WTC11 (cell line): ENCODE data around the gene FPR1. TPM values are rescaled to one million over a fixed set of nuclear protein-coding genes. Genes with fewer than 3 reads are reported as not detected.

Source experiments
- ATAC-seq: fragments of 200-7000 bp; cut with Tn5 transposase; 2 replicates; pipeline ENCODE4 v1.10.0; 2021; ENCODE audit warnings: mild to moderate bottlenecking, moderate library complexity
- CTCF ChIA-PET: fragments of 300-600 bp; sonication (Branson Sonifier 250); formaldehyde crosslinking; loops from one replicate; lab custom pipeline; 2021; ENCODE audit warnings: antibody characterized with exemption; lab: Charles Lee
- POLR2A ChIA-PET: fragments of 350-600 bp; sonication (Branson Sonifier 250); formaldehyde crosslinking; loops from one replicate; lab custom pipeline; 2021; ENCODE audit warnings: antibody characterized with exemption; lab: Charles Lee
- DNase-seq: peaks from one replicate; pipeline ENCODE4 v3.0.0; 2021; ENCODE audit warnings: low spot score
- H3K27ac Mint-ChIP-seq: 2 replicates; pipeline ENCODE4 v1.8.0; 2021; ENCODE audit warnings: mixed read lengths
- H3K27me3 Mint-ChIP-seq: 2 replicates; pipeline ENCODE4 v1.8.0; 2021; ENCODE audit warnings: low read depth, mild to moderate bottlenecking, moderate library complexity, mixed read lengths
- H3K36me3 Mint-ChIP-seq: 2 replicates; pipeline ENCODE4 v1.8.0; 2021; ENCODE audit warnings: mixed read lengths
- H3K4me1 Mint-ChIP-seq: 2 replicates; pipeline ENCODE4 v1.8.0; 2022; ENCODE audit warnings: mixed read lengths
- H3K4me3 Mint-ChIP-seq: 2 replicates; pipeline ENCODE4 v1.8.0; 2021; ENCODE audit warnings: mild to moderate bottlenecking, moderate library complexity, mixed read lengths
- H3K9me3 Mint-ChIP-seq: 2 replicates; pipeline ENCODE4 v1.8.0; 2021; ENCODE audit warnings: mixed read lengths
- ATF1 ChIP-seq: sonication (generic); formaldehyde crosslinking; IDR thresholded peaks from 2 replicates; pipeline ENCODE4 v1.8.1; 2023; ENCODE audit warnings: mild to moderate bottlenecking, moderate library complexity, missing genetic modification reagents
- ESRRA ChIP-seq: sonication (generic); formaldehyde crosslinking; IDR thresholded peaks from 2 replicates; pipeline ENCODE4 v1.8.1; 2022; ENCODE audit warnings: mild to moderate bottlenecking, missing genetic modification reagents, borderline replicate concordance
- ETV6 ChIP-seq: sonication (generic); formaldehyde crosslinking; IDR thresholded peaks from 2 replicates; pipeline ENCODE4 v1.8.1; 2022; ENCODE audit warnings: mild to moderate bottlenecking, missing genetic modification reagents
- NFATC4 ChIP-seq: fragments of 250-450 bp; sonication (Bioruptor Pico); IDR thresholded peaks from 2 replicates; pipeline ENCODE4 v1.9.0; 2021; ENCODE audit warnings: mild to moderate bottlenecking
- OVOL2 ChIP-seq: fragments of 250-450 bp; sonication (Bioruptor Pico); IDR thresholded peaks from 2 replicates; pipeline ENCODE4 v1.9.0; 2021; ENCODE audit warnings: mild to moderate bottlenecking, borderline replicate concordance
- PRRX2 ChIP-seq: fragments of 250-450 bp; sonication (Bioruptor Pico); IDR thresholded peaks from 2 replicates; pipeline ENCODE4 v1.8.0; 2021; ENCODE audit warnings: mild to moderate bottlenecking
- SP1 ChIP-seq: sonication (generic); formaldehyde crosslinking; conservative IDR thresholded peaks from 2 replicates; pipeline ENCODE4 v1.8.1; 2022; ENCODE audit warnings: missing genetic modification reagents
- TEAD1 ChIP-seq: sonication (generic); formaldehyde crosslinking; IDR thresholded peaks from 2 replicates; pipeline ENCODE4 v1.8.0; 2022; ENCODE audit warnings: mild to moderate bottlenecking, missing genetic modification reagents
- ZNF121 ChIP-seq: sonication (generic); formaldehyde crosslinking; IDR thresholded peaks from 2 replicates; pipeline ENCODE4 v1.8.0; 2023; ENCODE audit warnings: missing genetic modification reagents
- ZNF263 ChIP-seq: sonication (generic); formaldehyde crosslinking; IDR thresholded peaks from 2 replicates; pipeline ENCODE4 v1.8.1; 2022; ENCODE audit warnings: low read depth, mild to moderate bottlenecking, moderate library complexity, missing genetic modification reagents
- ZNF317 ChIP-seq: sonication (generic); formaldehyde crosslinking; IDR thresholded peaks from 2 replicates; pipeline ENCODE4 v1.8.1; 2023; ENCODE audit warnings: low read depth, mild to moderate bottlenecking, moderate library complexity, missing genetic modification reagents, borderline replicate concordance
- ZNF423 ChIP-seq: fragments of 250-450 bp; sonication (Bioruptor Pico); IDR thresholded peaks from 2 replicates; pipeline ENCODE4 v2.1.2; 2022; ENCODE audit warnings: mild to moderate bottlenecking, moderate library complexity
- total RNA-seq: library from RNA; stranded (reverse); gene quantifications from 3 replicates; pipeline ENCODE4 v1.2.3, GENCODE V29; 2021
- TF ChIP-seq, protein P1 (sequence below): sonication (generic); formaldehyde crosslinking; IDR thresholded peaks from 2 replicates; pipeline ENCODE4 v1.8.0; 2023; ENCODE audit warnings: missing genetic modification reagents
- TF ChIP-seq, protein P2 (sequence below): sonication (generic); formaldehyde crosslinking; IDR thresholded peaks from 2 replicates; pipeline ENCODE4 v1.8.0; 2023; ENCODE audit warnings: mild to moderate bottlenecking, missing genetic modification reagents
- TF ChIP-seq, protein P3 (sequence below): sonication (generic); formaldehyde crosslinking; IDR thresholded peaks from 2 replicates; pipeline ENCODE4 v1.8.0; 2022; ENCODE audit warnings: mild to moderate bottlenecking, missing genetic modification reagents
- TF ChIP-seq, protein P4 (sequence below): sonication (generic); formaldehyde crosslinking; IDR thresholded peaks from 2 replicates; pipeline ENCODE4 v1.8.1; 2023; ENCODE audit warnings: mild to moderate bottlenecking, missing genetic modification reagents, moderate library complexity
- TF ChIP-seq, protein P5 (sequence below): fragments of 250-450 bp; sonication (Bioruptor Pico); conservative IDR thresholded peaks from 2 replicates; pipeline ENCODE4 v1.9.0; 2021; ENCODE audit warnings: mild to moderate bottlenecking
- TF ChIP-seq, protein P6 (sequence below): fragments of 200-600 bp; IDR thresholded peaks from 2 replicates; pipeline ENCODE4 v1.8.0; 2022; ENCODE audit warnings: antibody characterized with exemption
- TF ChIP-seq, protein P7 (sequence below): sonication (generic); formaldehyde crosslinking; IDR thresholded peaks from 2 replicates; pipeline ENCODE4 v1.8.1; 2022; ENCODE audit warnings: missing genetic modification reagents, borderline replicate concordance
- TF ChIP-seq, protein P8 (sequence below): sonication (generic); formaldehyde crosslinking; IDR thresholded peaks from 2 replicates; pipeline ENCODE4 v1.8.1; 2022; ENCODE audit warnings: mild to moderate bottlenecking, moderate library complexity, missing genetic modification reagents
- TF ChIP-seq, protein P9 (sequence below): fragments of 250-450 bp; sonication (Bioruptor Pico); IDR thresholded peaks from 2 replicates; pipeline ENCODE4 v1.9.0; 2021; ENCODE audit warnings: mild to moderate bottlenecking
- TF ChIP-seq, protein P10 (sequence below): sonication (generic); formaldehyde crosslinking; IDR thresholded peaks from 2 replicates; pipeline ENCODE4 v1.8.1; 2022; ENCODE audit warnings: mild to moderate bottlenecking, missing genetic modification reagents, moderate library complexity, borderline replicate concordance

The FPR1 gene
- total RNA-seq, 1 experiment from 2014 or later, result 0.72 TPM

DNA sequence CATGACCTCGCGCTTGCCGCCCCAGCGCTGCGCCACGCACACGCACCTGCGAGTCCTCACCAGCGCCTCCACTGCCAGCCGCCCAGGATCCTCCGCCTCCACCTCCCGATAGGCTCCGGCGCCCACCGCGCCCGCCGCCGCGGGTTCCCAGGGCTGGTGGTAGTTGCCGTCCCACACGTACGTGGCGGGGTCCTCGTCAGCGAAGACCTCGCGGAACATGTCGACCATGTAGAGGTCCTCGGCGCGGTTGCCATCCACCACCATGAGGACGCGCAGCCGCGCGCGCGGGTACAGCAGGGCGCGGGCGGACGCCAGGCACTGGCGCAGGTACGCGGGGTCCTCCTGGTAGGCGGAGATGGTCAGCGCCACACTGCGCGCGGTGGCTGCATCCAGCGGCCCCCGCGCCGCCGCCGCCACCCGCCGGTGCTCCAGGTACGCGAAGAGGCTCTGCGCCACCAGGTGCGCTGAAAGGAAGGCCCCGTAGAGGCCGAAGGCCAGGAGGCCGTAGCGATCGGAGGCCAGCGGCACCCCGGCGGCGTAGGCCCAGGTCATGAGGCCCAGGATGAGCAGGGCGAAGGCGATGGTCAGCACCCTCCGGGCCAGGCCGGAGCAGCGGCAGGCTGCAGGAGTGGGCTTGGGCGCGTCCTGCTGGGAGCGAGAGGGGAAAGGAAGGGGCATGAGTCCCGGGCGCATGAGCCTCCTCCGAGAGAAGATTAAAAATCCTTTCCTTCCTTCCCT, 32.3 kb downstream of the FPR1 start (continued):
- TF ChIP-seq, protein P1, sequence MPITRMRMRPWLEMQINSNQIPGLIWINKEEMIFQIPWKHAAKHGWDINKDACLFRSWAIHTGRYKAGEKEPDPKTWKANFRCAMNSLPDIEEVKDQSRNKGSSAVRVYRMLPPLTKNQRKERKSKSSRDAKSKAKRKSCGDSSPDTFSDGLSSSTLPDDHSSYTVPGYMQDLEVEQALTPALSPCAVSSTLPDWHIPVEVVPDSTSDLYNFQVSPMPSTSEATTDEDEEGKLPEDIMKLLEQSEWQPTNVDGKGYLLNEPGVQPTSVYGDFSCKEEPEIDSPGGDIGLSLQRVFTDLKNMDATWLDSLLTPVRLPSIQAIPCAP (CRISPR knock-in tag), result peak; percentile 82; the same call in 1 of the 2 replicates
- TF ChIP-seq, protein P2, sequence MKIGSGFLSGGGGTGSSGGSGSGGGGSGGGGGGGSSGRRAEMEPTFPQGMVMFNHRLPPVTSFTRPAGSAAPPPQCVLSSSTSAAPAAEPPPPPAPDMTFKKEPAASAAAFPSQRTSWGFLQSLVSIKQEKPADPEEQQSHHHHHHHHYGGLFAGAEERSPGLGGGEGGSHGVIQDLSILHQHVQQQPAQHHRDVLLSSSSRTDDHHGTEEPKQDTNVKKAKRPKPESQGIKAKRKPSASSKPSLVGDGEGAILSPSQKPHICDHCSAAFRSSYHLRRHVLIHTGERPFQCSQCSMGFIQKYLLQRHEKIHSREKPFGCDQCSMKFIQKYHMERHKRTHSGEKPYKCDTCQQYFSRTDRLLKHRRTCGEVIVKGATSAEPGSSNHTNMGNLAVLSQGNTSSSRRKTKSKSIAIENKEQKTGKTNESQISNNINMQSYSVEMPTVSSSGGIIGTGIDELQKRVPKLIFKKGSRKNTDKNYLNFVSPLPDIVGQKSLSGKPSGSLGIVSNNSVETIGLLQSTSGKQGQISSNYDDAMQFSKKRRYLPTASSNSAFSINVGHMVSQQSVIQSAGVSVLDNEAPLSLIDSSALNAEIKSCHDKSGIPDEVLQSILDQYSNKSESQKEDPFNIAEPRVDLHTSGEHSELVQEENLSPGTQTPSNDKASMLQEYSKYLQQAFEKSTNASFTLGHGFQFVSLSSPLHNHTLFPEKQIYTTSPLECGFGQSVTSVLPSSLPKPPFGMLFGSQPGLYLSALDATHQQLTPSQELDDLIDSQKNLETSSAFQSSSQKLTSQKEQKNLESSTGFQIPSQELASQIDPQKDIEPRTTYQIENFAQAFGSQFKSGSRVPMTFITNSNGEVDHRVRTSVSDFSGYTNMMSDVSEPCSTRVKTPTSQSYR, result no peak; the same call in 1 of the 2 replicates
- TF ChIP-seq ATF1 (CRISPR knock-in tag), result no peak
- no peak for TF ChIP-seq ZNF423 (CRISPR knock-in tag)
- TF ChIP-seq OVOL2, result no peak
- no peak for TF ChIP-seq PRRX2 (CRISPR knock-in tag)
- TF ChIP-seq ETV6 (CRISPR knock-in tag), result peak; percentile 45; the same call in 1 of the 2 replicates
- TF ChIP-seq ZNF263 (CRISPR knock-in tag), result peak; percentile 27
- 0 out of 2 replicates have a peak, but pooled peaks have one; percentile 49 for TF ChIP-seq ZNF317 (CRISPR knock-in tag)
- TF ChIP-seq SP1 (CRISPR knock-in tag), result no peak; the same call in 1 of the 2 replicates
- TF ChIP-seq TEAD1 (CRISPR knock-in tag), result no peak; the same call in 1 of the 2 replicates
- TF ChIP-seq, protein P3, sequence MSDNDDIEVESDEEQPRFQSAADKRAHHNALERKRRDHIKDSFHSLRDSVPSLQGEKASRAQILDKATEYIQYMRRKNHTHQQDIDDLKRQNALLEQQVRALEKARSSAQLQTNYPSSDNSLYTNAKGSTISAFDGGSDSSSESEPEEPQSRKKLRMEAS (CRISPR knock-in tag), result peak; percentile 84
- TF ChIP-seq, protein P4, sequence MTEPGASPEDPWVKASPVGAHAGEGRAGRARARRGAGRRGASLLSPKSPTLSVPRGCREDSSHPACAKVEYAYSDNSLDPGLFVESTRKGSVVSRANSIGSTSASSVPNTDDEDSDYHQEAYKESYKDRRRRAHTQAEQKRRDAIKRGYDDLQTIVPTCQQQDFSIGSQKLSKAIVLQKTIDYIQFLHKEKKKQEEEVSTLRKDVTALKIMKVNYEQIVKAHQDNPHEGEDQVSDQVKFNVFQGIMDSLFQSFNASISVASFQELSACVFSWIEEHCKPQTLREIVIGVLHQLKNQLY, result no peak
- TF ChIP-seq ZNF121 (CRISPR knock-in tag), result peak; percentile 66; the same call in 1 of the 2 replicates
- TF ChIP-seq ESRRA (CRISPR knock-in tag), result peak; percentile 70
- TF ChIP-seq, protein P5, sequence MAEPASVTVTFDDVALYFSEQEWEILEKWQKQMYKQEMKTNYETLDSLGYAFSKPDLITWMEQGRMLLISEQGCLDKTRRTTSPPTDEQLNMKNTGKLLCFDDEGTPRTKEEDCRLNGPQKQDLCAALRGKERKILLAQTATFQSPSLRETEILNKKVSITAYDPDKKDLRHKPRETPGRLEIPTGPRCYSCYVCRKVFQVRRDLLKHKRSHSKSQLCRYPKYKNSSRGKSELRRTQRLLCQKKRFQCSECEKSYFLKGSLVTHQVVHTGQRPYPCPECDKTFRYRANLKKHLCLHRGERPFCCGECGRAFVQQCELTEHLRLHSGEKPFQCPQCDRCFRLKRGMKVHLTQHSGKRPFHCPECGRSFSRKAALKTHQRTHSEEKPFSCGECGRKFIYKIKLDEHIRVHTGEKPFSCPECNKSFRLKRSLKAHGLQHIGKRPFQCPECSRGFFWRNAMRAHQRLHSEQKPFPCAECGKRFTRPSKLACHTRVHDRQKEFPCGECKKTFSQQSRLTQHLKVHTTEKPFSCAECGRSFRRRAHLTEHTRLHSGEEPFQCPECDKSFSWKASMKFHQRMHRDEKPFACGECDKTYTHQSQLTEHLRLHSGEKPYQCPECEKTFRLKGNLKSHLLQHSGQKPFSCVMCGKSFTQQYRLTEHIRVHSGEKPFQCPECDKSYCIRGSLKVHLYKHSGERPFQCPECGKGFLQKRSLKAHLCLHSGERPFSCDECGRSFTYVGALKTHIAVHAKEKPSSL (CRISPR knock-in tag), result no peak

DNA sequence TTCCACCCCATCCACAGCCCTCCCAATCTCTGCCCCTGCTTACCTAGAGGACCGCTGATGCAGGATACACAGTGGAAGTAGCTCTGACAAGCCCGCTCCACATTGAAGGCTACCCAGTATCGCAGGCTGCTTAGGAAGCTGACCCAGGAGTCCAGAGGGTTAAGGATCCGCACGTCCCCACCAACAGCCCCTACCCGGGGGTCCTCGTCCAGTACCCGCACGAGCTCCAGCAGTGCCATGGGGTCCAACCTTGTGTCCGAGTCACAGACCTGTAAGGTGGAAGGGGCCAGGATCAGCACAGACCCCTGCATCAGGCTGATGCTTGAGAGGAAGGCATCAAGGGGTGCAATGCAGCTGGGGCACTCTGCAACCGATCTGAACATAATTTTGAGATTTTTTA, 34.8 kb downstream of the FPR1 start:
- ChIA-PET POLR2A (no interaction called here), CTCF (interaction anchor here (1.2 kb wide), 1 partner anchor 13 kb away, joined by 3 read pairs; no protein-coding TSS in a partner anchor)
- DNase-seq (no peak), ATAC-seq (no peak)
- no peaks in the 10 kb centered on the region for H3K9me3 Mint-ChIP-seq
- H3K4me3 Mint-ChIP-seq, result no peak overlapping the region
- H3K4me1 Mint-ChIP-seq, result peaks cover 7% of the 10 kb centered on the region
- no peak overlapping the region for H3K27ac Mint-ChIP-seq
- no peaks in the 10 kb centered on the region for H3K36me3 Mint-ChIP-seq
- H3K27me3 Mint-ChIP-seq, result peaks cover 62% of the 10 kb centered on the region
- TF ChIP-seq, protein P6, sequence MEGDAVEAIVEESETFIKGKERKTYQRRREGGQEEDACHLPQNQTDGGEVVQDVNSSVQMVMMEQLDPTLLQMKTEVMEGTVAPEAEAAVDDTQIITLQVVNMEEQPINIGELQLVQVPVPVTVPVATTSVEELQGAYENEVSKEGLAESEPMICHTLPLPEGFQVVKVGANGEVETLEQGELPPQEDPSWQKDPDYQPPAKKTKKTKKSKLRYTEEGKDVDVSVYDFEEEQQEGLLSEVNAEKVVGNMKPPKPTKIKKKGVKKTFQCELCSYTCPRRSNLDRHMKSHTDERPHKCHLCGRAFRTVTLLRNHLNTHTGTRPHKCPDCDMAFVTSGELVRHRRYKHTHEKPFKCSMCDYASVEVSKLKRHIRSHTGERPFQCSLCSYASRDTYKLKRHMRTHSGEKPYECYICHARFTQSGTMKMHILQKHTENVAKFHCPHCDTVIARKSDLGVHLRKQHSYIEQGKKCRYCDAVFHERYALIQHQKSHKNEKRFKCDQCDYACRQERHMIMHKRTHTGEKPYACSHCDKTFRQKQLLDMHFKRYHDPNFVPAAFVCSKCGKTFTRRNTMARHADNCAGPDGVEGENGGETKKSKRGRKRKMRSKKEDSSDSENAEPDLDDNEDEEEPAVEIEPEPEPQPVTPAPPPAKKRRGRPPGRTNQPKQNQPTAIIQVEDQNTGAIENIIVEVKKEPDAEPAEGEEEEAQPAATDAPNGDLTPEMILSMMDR, result no peak
- TF ChIP-seq, protein P7, sequence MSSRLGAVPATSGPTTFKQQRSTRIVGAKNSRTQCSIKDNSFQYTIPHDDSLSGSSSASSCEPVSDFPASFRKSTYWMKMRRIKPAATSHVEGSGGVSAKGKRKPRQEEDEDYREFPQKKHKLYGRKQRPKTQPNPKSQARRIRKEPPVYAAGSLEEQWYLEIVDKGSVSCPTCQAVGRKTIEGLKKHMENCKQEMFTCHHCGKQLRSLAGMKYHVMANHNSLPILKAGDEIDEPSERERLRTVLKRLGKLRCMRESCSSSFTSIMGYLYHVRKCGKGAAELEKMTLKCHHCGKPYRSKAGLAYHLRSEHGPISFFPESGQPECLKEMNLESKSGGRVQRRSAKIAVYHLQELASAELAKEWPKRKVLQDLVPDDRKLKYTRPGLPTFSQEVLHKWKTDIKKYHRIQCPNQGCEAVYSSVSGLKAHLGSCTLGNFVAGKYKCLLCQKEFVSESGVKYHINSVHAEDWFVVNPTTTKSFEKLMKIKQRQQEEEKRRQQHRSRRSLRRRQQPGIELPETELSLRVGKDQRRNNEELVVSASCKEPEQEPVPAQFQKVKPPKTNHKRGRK (CRISPR knock-in tag), result no peak
- TF ChIP-seq, protein P8, sequence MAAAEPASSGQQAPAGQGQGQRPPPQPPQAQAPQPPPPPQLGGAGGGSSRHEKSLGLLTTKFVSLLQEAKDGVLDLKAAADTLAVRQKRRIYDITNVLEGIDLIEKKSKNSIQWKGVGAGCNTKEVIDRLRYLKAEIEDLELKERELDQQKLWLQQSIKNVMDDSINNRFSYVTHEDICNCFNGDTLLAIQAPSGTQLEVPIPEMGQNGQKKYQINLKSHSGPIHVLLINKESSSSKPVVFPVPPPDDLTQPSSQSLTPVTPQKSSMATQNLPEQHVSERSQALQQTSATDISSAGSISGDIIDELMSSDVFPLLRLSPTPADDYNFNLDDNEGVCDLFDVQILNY (CRISPR knock-in tag), result no peak
- TF ChIP-seq, protein P9, sequence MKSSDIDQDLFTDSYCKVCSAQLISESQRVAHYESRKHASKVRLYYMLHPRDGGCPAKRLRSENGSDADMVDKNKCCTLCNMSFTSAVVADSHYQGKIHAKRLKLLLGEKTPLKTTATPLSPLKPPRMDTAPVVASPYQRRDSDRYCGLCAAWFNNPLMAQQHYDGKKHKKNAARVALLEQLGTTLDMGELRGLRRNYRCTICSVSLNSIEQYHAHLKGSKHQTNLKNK, result no peak
- TF ChIP-seq, protein P10, sequence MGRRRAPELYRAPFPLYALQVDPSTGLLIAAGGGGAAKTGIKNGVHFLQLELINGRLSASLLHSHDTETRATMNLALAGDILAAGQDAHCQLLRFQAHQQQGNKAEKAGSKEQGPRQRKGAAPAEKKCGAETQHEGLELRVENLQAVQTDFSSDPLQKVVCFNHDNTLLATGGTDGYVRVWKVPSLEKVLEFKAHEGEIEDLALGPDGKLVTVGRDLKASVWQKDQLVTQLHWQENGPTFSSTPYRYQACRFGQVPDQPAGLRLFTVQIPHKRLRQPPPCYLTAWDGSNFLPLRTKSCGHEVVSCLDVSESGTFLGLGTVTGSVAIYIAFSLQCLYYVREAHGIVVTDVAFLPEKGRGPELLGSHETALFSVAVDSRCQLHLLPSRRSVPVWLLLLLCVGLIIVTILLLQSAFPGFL (CRISPR knock-in tag), result no peak
- no peak for TF ChIP-seq NFATC4
